Stromal cell of bone marrow (primary cell): ENCODE data around the gene LPCAT4.

ENCODE experiments used
- DNase-seq: peaks from one replicate; pipeline ENCODE4 v3.0.0-alpha.2; 2012; ENCODE audit warnings: low read depth

Gene LPCAT4

DNA sequence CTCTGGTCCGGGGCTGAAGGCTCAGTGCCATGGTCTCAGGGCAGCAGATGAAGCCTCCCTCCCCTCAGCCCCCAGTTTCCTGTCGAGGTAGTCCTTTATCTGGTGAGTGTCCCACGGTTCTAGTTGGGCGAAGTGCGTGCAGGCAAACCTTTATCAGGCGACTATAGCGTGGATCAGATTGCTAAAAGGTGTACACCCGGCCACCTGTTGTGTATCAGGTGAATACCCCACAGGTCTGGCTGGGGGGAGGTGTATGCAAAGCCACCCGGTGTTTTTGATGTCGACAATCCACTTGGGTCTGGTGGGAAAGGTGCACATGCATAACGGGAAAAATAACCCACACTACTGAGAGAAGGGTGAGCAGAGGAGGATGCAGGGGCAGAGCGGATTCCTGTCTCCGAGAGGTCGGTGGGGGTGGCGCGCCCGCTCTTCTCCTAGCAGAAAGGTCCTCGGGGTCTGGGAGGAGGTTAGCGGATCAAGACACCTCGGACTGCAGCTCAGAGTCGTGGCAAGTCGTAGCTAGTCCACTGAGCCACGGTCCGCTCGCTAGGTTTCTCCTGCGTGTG, 29.9 kb downstream of the LPCAT4 start:
- no peak for DNase-seq

DNA sequence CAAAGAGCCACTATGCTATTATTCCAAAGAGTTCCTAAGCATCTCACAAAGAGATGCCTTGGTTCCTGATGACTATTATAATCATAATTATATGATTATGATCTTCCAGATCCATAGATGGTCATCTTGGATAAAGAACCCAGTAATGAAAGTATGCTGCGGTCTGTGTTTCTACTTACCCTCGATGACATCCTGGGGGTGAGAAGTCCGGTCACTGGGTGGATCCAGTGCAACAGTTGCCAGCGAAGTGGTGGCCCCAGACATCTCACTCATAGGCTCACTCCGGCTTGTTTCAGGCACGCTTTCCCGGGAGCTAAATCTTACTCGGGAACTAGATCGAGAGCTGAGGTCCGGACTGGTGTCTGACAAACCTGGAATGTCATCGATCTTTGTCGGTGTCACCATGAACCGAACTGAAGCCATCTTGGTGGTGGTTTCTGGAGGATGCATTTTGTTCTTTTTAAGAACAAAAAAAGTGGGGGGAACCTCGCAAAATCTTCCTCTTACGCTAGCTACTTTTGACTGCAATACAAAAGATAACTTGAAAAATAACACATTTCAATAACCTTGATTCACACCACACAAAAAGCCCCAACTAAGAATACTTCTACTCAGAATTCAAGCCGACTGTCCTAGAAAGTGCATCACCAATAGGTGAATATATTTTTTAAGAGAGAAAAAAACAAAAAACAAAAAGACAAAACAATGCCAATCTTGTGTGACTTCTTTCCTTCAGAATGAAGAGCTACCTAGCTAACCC, 30.6 kb downstream of the LPCAT4 start:
- no peak for DNase-seq

GRCh38 chr15:34335176-34336032, 31.6 kb downstream of the LPCAT4 start:
- peak; percentile 33 for DNase-seq

- no peak for DNase-seq
These were observed 32.3 kb downstream of the LPCAT4 start for GRCh38 chr15:34334672-34335071.

DNA sequence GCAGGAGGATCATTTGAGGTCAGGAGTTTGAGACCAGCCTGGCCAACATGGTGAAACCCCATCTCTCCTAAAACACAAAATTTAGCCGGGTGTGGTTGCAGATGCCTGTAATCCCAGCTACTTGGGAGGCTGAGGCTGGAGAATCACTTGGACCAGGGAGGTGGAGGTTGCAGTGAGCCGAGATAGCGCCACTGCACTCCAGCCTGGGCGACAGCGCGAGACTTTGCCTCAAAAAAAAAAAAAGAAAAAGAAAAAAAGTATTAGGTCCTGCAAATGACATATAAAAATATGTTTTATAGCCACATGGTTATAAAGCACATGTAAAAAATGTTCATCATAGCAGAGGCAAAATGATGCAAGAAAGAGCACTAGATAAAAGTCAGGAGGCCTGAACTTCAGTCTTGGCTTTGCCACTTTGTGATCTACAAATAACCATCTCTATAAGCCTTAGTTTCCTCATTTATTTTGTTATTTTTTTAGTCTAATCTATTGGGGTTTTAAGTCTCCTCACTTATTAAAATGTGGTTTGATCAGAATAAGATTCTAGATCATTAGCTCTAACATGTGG, 34.4 kb downstream of the LPCAT4 start:
- no peak for DNase-seq

- DNase-seq: no peak
These were observed 35.2 kb downstream of the LPCAT4 start for GRCh38 chr15:34331809-34332208.

DNA sequence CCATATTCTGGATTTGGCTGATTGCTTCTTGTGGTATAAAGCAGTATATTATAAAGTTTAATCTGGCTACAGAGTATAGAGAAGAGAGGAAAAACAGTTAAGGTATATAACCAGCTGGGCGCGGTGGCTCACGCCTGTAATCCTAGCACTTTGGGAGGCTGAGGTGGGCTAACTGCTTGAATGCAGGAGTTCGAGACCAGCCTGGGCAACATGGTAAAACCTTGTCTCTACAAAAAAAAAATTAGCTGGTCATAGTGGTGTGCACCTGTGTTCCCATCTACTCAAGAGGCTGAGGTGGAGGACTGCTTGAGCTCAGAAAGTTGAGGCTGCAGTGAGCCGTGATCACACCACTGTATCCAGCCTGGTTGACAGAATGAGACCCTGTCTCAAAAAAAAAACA, 36.7 kb downstream of the LPCAT4 start:
- DNase-seq: no peak

DNA sequence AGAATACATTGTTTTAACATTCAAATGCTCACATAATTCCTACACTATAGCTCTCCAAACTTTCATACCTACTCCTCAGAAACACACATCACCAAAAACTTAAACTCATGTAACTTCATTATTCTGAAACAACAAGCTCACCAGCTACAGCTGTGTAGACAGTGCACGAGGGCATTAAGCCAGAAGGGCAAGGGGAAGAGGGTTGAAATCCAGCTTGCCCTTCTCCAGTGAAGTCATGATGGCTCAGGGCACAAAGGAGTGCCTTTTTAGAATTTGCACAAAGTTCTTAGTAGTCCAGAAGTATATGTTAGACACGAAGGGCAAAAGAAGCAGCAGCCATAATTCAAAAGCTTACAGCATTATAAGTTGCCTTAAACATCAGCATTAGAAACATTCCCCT, 38.0 kb downstream of the LPCAT4 start:
- no peak for DNase-seq

- DNase-seq: no peak
These were observed 39.1 kb downstream of the LPCAT4 start for GRCh38 chr15:34327906-34328305.

DNA sequence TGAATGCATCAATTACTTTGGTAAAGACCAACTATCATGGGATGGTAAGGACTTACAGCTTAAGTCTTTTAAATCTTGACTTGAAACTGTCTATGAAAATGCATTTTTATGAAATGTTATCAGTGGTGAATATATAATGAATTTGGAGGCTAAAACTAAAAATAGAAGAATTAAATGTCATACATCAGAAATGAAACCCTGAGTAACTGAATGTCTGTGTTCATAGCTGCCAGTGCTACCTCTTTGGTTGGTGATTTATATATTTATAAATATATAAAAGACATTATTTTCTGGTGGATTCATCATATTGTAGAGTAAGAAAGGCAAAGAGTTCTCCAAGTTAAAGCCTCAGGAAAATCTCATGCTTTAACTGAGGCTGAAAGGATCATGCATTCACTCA, 41.6 kb downstream of the LPCAT4 start:
- DNase-seq: no peak

- DNase-seq: no peak
These were observed 42.1 kb downstream of the LPCAT4 start for GRCh38 chr15:34324933-34325332.

DNA sequence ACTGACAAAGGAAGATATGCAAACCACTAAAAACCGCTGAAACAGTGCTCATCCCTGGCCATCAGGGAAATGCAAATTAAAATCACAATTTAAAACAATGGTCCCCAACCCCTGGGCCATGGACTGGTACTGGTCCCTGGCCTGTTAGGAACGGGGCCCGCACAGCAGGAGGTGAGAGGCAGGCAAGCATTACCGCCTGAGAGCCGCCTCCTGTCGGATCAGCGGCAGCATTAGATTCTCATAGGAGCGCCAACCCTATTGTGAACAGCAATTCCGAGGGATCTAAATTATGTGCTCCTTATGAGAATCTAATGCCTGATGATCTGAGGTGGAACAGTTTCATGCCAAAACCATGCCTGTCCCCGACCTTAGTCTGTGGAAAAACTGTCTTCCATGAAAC, 43.8 kb downstream of the LPCAT4 start:
- no peak for DNase-seq

DNA sequence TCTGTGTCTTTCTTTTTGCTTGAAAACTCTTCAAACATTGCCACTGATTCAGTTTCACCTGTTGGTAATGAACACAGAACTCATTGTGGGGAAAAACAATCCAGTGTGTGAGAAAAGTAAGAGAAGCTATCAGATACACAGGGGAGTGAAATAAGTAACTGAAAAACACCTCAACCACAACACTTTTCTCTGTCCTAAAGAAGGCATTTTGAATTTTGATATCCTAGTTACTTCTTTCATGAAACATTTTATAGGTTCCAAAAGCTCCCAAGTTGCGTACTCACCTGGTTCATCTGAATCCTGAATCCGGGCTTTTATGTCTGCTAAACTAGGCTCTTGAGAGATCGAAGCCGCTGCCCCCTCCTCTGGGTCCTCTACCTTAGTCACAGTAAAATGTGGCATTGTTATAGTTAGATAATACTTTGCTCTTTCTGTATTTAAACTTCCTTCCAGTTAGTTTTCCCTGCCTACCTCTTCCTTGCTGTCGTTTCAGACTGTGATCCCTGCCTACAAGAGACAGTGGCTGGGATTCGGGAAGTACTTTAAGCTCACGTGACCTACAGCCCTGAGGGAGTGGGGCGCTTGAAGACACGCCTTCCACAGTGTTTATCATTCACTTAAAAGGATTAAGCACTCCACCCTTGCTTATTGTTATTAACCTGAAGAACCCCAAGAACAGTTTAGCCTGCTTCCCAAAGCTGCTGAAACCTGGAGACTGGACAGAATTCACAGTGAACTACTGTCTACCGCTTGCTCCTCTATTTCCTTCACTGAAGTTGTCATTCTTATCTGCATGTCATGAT, 48.5 kb downstream of the LPCAT4 start:
- peak; percentile 54 for DNase-seq

DNA sequence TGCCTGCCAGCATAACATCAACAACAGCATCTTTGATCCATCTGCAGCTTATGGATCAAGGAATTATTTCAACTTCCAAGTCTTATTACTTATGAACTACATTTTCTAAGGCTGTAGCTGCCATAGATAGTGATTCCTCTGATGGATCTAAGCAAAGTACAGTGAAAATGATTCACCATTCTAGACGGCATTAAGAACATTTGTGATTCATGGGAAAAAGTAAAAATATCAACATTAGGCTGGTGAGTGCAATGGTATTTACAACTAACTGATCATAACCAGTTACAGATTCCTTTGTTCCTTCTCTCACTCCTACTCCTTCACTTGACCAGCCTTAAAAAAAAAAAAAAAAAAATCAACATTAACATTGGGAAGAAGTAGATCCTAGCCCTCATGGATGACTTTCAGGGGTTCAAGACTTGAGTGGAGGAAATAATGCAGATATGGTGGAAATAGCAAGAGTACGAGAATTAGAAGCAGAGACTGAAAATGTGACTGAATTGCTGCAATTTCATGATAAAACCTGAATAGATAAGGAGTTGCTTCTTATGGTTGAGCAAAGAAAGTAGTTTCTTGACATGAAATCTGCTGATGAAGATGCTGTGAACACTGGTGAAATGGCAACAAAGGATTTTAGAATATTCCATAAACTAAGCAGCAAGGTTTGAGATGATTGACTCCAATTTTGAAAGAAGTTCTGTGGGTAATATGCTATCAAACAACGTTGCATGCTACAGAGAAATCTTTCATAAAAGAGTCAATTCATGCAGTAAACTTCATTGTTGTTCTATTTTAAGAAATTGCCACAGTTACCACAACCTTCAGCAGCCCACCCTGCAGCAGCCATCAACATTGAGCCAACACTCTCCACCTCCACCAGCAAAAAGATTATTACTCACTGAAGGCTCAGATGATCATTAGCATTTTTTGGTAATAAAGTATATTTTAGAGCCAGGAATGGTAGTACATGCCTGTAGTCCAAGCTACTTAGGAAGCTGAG, 52.2 kb downstream of the LPCAT4 start:
- DNase-seq: no peak

DNA sequence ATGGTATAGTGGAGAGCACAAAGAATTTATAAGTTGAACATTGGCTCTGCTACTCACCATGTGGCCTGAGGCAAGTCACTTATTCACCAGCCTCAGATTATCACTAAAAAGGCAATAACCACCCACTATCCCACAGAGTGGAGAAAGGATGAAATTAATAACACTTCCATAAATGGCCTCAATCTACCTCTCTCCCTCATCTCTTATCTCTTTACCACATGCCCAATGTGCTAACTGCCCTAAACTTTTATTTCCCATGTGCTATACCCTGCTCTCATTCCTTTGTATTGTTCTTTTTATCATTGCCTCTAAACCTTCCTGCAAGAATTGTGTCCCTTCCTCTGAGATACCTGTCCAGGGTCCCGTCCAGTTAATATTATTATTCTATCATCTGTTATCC, 55.4 kb downstream of the LPCAT4 start:
- DNase-seq: no peak
